WTC11 (cell line): ENCODE measurements around the gene FBP1. TPM values are rescaled to one million over a fixed set of nuclear protein-coding genes. Genes with fewer than 3 reads are reported as not detected.

Experiments used
- ATAC-seq: fragments of 200-7000 bp; cut with Tn5 transposase; 2 replicates; pipeline ENCODE4 v1.10.0; 2021; ENCODE audit warnings: mild to moderate bottlenecking, moderate library complexity
- CTCF ChIA-PET: fragments of 300-600 bp; sonication (Branson Sonifier 250); formaldehyde crosslinking; loops from one replicate; lab custom pipeline; 2021; ENCODE audit warnings: antibody characterized with exemption; lab: Charles Lee
- POLR2A ChIA-PET: fragments of 350-600 bp; sonication (Branson Sonifier 250); formaldehyde crosslinking; loops from one replicate; lab custom pipeline; 2021; ENCODE audit warnings: antibody characterized with exemption; lab: Charles Lee
- DNase-seq: peaks from one replicate; pipeline ENCODE4 v3.0.0; 2021; ENCODE audit warnings: low spot score
- H3K27ac Mint-ChIP-seq: 2 replicates; pipeline ENCODE4 v1.8.0; 2021; ENCODE audit warnings: mixed read lengths
- H3K27me3 Mint-ChIP-seq: 2 replicates; pipeline ENCODE4 v1.8.0; 2021; ENCODE audit warnings: low read depth, mild to moderate bottlenecking, moderate library complexity, mixed read lengths
- H3K36me3 Mint-ChIP-seq: 2 replicates; pipeline ENCODE4 v1.8.0; 2021; ENCODE audit warnings: mixed read lengths
- H3K4me1 Mint-ChIP-seq: 2 replicates; pipeline ENCODE4 v1.8.0; 2022; ENCODE audit warnings: mixed read lengths
- H3K4me3 Mint-ChIP-seq: 2 replicates; pipeline ENCODE4 v1.8.0; 2021; ENCODE audit warnings: mild to moderate bottlenecking, moderate library complexity, mixed read lengths
- H3K9me3 Mint-ChIP-seq: 2 replicates; pipeline ENCODE4 v1.8.0; 2021; ENCODE audit warnings: mixed read lengths
- ATF6 ChIP-seq: sonication (generic); formaldehyde crosslinking; IDR thresholded peaks from 2 replicates; pipeline ENCODE4 v1.8.1; 2023; ENCODE audit warnings: mild to moderate bottlenecking, missing genetic modification reagents
- CDX4 ChIP-seq: fragments of 250-450 bp; sonication (Bioruptor Pico); IDR thresholded peaks from 2 replicates; pipeline ENCODE4 v1.9.0; 2021; ENCODE audit warnings: moderate library complexity, mild to moderate bottlenecking, inconsistent platforms, borderline replicate concordance
- E2F1 ChIP-seq: sonication (generic); formaldehyde crosslinking; IDR thresholded peaks from 2 replicates; pipeline ENCODE4 v1.8.0; 2022; ENCODE audit warnings: mild to moderate bottlenecking, missing genetic modification reagents
- E2F5 ChIP-seq: sonication (generic); formaldehyde crosslinking; IDR thresholded peaks from 2 replicates; pipeline ENCODE4 v1.8.1; 2022; ENCODE audit warnings: mild to moderate bottlenecking, moderate library complexity, missing genetic modification reagents
- ERG ChIP-seq: fragments of 250-450 bp; sonication (Bioruptor Pico); IDR thresholded peaks from 2 replicates; pipeline ENCODE4 v1.8.0; 2021; ENCODE audit warnings: mild to moderate bottlenecking
- ESRRA ChIP-seq: sonication (generic); formaldehyde crosslinking; IDR thresholded peaks from 2 replicates; pipeline ENCODE4 v1.8.1; 2022; ENCODE audit warnings: mild to moderate bottlenecking, missing genetic modification reagents, borderline replicate concordance
- ETV6 ChIP-seq: sonication (generic); formaldehyde crosslinking; IDR thresholded peaks from 2 replicates; pipeline ENCODE4 v1.8.1; 2022; ENCODE audit warnings: mild to moderate bottlenecking, missing genetic modification reagents
- HMGXB4 ChIP-seq: sonication (generic); formaldehyde crosslinking; IDR thresholded peaks from 2 replicates; pipeline ENCODE4 v1.8.1; 2023; ENCODE audit warnings: mild to moderate bottlenecking, moderate library complexity, missing genetic modification reagents
- IRF1 ChIP-seq: sonication (generic); formaldehyde crosslinking; IDR thresholded peaks from 2 replicates; pipeline ENCODE4 v1.8.0; 2023; ENCODE audit warnings: missing genetic modification reagents
- NFYB ChIP-seq: sonication (generic); formaldehyde crosslinking; conservative IDR thresholded peaks from 2 replicates; pipeline ENCODE4 v1.8.0; 2022; ENCODE audit warnings: low read depth, missing genetic modification reagents
- NR2C2 ChIP-seq: sonication (generic); formaldehyde crosslinking; IDR thresholded peaks from 2 replicates; pipeline ENCODE4 v1.8.0; 2022; ENCODE audit warnings: mild to moderate bottlenecking, missing genetic modification reagents
- NR3C1 ChIP-seq: sonication (generic); formaldehyde crosslinking; conservative IDR thresholded peaks from 2 replicates; pipeline ENCODE4 v1.8.1; 2023; ENCODE audit warnings: low read depth, mild to moderate bottlenecking, missing genetic modification reagents
- RELA ChIP-seq: sonication (generic); formaldehyde crosslinking; IDR thresholded peaks from 2 replicates; pipeline ENCODE4 v1.8.1; 2022; ENCODE audit warnings: missing genetic modification reagents, mild to moderate bottlenecking, borderline replicate concordance
- RORB ChIP-seq: fragments of 250-450 bp; sonication (Bioruptor Pico); IDR thresholded peaks from 2 replicates; pipeline ENCODE4 v1.9.0; 2021; ENCODE audit warnings: mild to moderate bottlenecking
- SMAD4 ChIP-seq: sonication (generic); formaldehyde crosslinking; IDR thresholded peaks from 2 replicates; pipeline ENCODE4 v1.8.0; 2022; ENCODE audit warnings: mild to moderate bottlenecking, missing genetic modification reagents
- TP53 ChIP-seq: sonication (generic); formaldehyde crosslinking; IDR thresholded peaks from 2 replicates; pipeline ENCODE4 v1.8.1; 2023; ENCODE audit warnings: mild to moderate bottlenecking, missing genetic modification reagents
- USF2 ChIP-seq: sonication (generic); formaldehyde crosslinking; IDR thresholded peaks from 2 replicates; pipeline ENCODE4 v1.8.1; 2023; ENCODE audit warnings: mild to moderate bottlenecking, missing genetic modification reagents, moderate library complexity
- ZBTB21 ChIP-seq: sonication (generic); formaldehyde crosslinking; IDR thresholded peaks from 2 replicates; pipeline ENCODE4 v1.8.1; 2023; ENCODE audit warnings: mild to moderate bottlenecking, missing genetic modification reagents, borderline replicate concordance
- ZNF423 ChIP-seq: fragments of 250-450 bp; sonication (Bioruptor Pico); IDR thresholded peaks from 2 replicates; pipeline ENCODE4 v2.1.2; 2022; ENCODE audit warnings: mild to moderate bottlenecking, moderate library complexity
- ZNF532 ChIP-seq: fragments of 250-450 bp; sonication (Bioruptor Pico); IDR thresholded peaks from 2 replicates; pipeline ENCODE4 v1.9.0; 2021; ENCODE audit warnings: mild to moderate bottlenecking, borderline replicate concordance
- total RNA-seq: library from RNA; stranded (reverse); gene quantifications from 3 replicates; pipeline ENCODE4 v1.2.3, GENCODE V29; 2021

Gene FBP1
- total RNA-seq, 1 experiment from 2014 or later: 6.4 TPM

- TF ChIP-seq ZNF423 (CRISPR knock-in tag) (no peak), TP53 (CRISPR knock-in tag) (no peak), ERG (CRISPR knock-in tag) (0 out of 2 replicates have a peak, but pooled peaks have one; percentile 19), ZBTB21 (0 out of 2 replicates have a peak, but pooled peaks have one; percentile 32), SMAD4 (CRISPR knock-in tag) (no peak), HMGXB4 (no peak), E2F5 (no peak), E2F1 (CRISPR knock-in tag) (no peak)
These were observed 35.8 kb downstream of the FBP1 start (continued) for GRCh38 chr9:94603259-94604160.

- CTCF ChIA-PET: interaction anchor here (0.7 to 1.2 kb wide), 5 partner anchors 48 to 1149 kb away, joined by 3 to 4 read pairs (median 4); partner anchors contain the start of gene PCAT7
- H3K4me3 Mint-ChIP-seq: no peak overlapping the region
- TF ChIP-seq NFYB (CRISPR knock-in tag) (no peak), ZNF532 (CRISPR knock-in tag) (no peak), USF2 (no peak), IRF1 (CRISPR knock-in tag) (no peak), ATF6 (CRISPR knock-in tag) (no peak), ETV6 (CRISPR knock-in tag) (no peak), E2F5 (no peak), CDX4 (no peak), RELA (CRISPR knock-in tag) (no peak), NR3C1 (CRISPR knock-in tag) (no peak), NR2C2 (CRISPR knock-in tag) (no peak), ESRRA (CRISPR knock-in tag) (no peak), RORB (CRISPR knock-in tag) (no peak)
These were observed 36.7 kb downstream of the FBP1 start for GRCh38 chr9:94602666-94603065.

More at GRCh38 chr9:94602666-94603065, 36.7 kb downstream of the FBP1 start:
- peaks cover 16% of the 10 kb centered on the region for H3K4me1 Mint-ChIP-seq
- no peaks in the 10 kb centered on the region for H3K27me3 Mint-ChIP-seq
- ATAC-seq: no peak
- no peaks in the 10 kb centered on the region for H3K36me3 Mint-ChIP-seq
- POLR2A ChIA-PET: no interaction called here
- no peak overlapping the region for H3K27ac Mint-ChIP-seq
- DNase-seq: no peak
- H3K9me3 Mint-ChIP-seq: no peaks in the 10 kb centered on the region
